Measurements from ENCODE around the gene RYR1.

Gene RYR1

GRCh38 chr19:38547421-38547820, 113.9 kb downstream of the RYR1 start:
- Histone ChIP-seq H3K27me3 (ENCODE audit: low read length) (no peaks in the 10 kb centered on the region), H3K36me3 (ENCODE audit: low read length) (no peaks in the 10 kb centered on the region), H3K27ac (ENCODE audit: low read depth, low read length) (no peak overlapping the region), H3K9me3 (ENCODE audit: insufficient read depth, low read length) (no peaks in the 10 kb centered on the region), H3F3A (ENCODE audit: insufficient read depth) (no peaks in the 10 kb centered on the region), H3K4me3 (ENCODE audit: insufficient read depth, low read length, poor library complexity, severe bottlenecking) (no peak overlapping the region), H3K9ac (ENCODE audit: low read length) (no peak overlapping the region), H2AFZ (ENCODE audit: low read depth, low read length, severe bottlenecking) (no peak overlapping the region), H3K4me2 (ENCODE audit: low read depth, low read length, poor library complexity, severe bottlenecking) (no peak overlapping the region), H3K9me2 (replicated peaks; ENCODE audit: insufficient read depth, low read length) (no peaks in the 10 kb centered on the region), H3K79me2 (ENCODE audit: insufficient read depth, low read length) (no peaks in the 10 kb centered on the region), H4K20me1 (ENCODE audit: low read depth, low read length) (no peaks in the 10 kb centered on the region)
- no peak for TF ChIP-seq EZH2phosphoT487 (conservative IDR thresholded peaks at IDR 0.05; ENCODE audit: low read length)
- TF ChIP-seq, protein P1, sequence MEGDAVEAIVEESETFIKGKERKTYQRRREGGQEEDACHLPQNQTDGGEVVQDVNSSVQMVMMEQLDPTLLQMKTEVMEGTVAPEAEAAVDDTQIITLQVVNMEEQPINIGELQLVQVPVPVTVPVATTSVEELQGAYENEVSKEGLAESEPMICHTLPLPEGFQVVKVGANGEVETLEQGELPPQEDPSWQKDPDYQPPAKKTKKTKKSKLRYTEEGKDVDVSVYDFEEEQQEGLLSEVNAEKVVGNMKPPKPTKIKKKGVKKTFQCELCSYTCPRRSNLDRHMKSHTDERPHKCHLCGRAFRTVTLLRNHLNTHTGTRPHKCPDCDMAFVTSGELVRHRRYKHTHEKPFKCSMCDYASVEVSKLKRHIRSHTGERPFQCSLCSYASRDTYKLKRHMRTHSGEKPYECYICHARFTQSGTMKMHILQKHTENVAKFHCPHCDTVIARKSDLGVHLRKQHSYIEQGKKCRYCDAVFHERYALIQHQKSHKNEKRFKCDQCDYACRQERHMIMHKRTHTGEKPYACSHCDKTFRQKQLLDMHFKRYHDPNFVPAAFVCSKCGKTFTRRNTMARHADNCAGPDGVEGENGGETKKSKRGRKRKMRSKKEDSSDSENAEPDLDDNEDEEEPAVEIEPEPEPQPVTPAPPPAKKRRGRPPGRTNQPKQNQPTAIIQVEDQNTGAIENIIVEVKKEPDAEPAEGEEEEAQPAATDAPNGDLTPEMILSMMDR (IDR thresholded peaks at IDR 0.05; ENCODE audit: insufficient read depth, low read length, poor library complexity, severe bottlenecking) = no peak

GRCh38 chr19:38549061-38549460, 115.6 kb downstream of the RYR1 start:
- TF ChIP-seq, protein P1 (IDR thresholded peaks at IDR 0.05; ENCODE audit: insufficient read depth, low read length, poor library complexity, severe bottlenecking) = no peak
- no peak for TF ChIP-seq EZH2phosphoT487 (conservative IDR thresholded peaks at IDR 0.05; ENCODE audit: low read length)
- Histone ChIP-seq H3K9me2 (replicated peaks; ENCODE audit: insufficient read depth, low read length) (no peaks in the 10 kb centered on the region), H3K27ac (ENCODE audit: low read depth, low read length) (no peak overlapping the region), H3K79me2 (ENCODE audit: insufficient read depth, low read length) (no peaks in the 10 kb centered on the region), H3F3A (ENCODE audit: insufficient read depth) (no peaks in the 10 kb centered on the region), H3K27me3 (ENCODE audit: low read length) (no peaks in the 10 kb centered on the region), H3K9ac (ENCODE audit: low read length) (no peak overlapping the region), H3K4me2 (ENCODE audit: low read depth, low read length, poor library complexity, severe bottlenecking) (no peak overlapping the region), H4K20me1 (ENCODE audit: low read depth, low read length) (no peaks in the 10 kb centered on the region), H3K4me3 (ENCODE audit: insufficient read depth, low read length, poor library complexity, severe bottlenecking) (no peak overlapping the region), H3K9me3 (ENCODE audit: insufficient read depth, low read length) (no peaks in the 10 kb centered on the region), H3K36me3 (ENCODE audit: low read length) (no peaks in the 10 kb centered on the region), H2AFZ (ENCODE audit: low read depth, low read length, severe bottlenecking) (no peak overlapping the region)

- Histone ChIP-seq H3K27me3 (ENCODE audit: low read length) (no peaks in the 10 kb centered on the region), H3K9me3 (ENCODE audit: insufficient read depth, low read length) (no peaks in the 10 kb centered on the region), H3K9ac (ENCODE audit: low read length) (no peak overlapping the region), H4K20me1 (ENCODE audit: low read depth, low read length) (no peaks in the 10 kb centered on the region), H3K9me2 (replicated peaks; ENCODE audit: insufficient read depth, low read length) (no peaks in the 10 kb centered on the region), H2AFZ (ENCODE audit: low read depth, low read length, severe bottlenecking) (no peak overlapping the region), H3K4me2 (ENCODE audit: low read depth, low read length, poor library complexity, severe bottlenecking) (no peak overlapping the region), H3K79me2 (ENCODE audit: insufficient read depth, low read length) (no peaks in the 10 kb centered on the region), H3F3A (ENCODE audit: insufficient read depth) (no peaks in the 10 kb centered on the region), H3K4me3 (ENCODE audit: insufficient read depth, low read length, poor library complexity, severe bottlenecking) (no peak overlapping the region), H3K36me3 (ENCODE audit: low read length) (no peaks in the 10 kb centered on the region), H3K27ac (ENCODE audit: low read depth, low read length) (no peak overlapping the region)
- TF ChIP-seq, protein P1 (IDR thresholded peaks at IDR 0.05; ENCODE audit: insufficient read depth, low read length, poor library complexity, severe bottlenecking) = no peak
- TF ChIP-seq EZH2phosphoT487 (conservative IDR thresholded peaks at IDR 0.05; ENCODE audit: low read length) = no peak
These were observed 116.5 kb downstream of the RYR1 start for GRCh38 chr19:38549942-38550341.

Measured in SU-DHL-6 (cell line).